Measurements from ENCODE around the gene MCM5.

- TF ChIP-seq GATA2 (IDR thresholded peaks at IDR 0.05; ENCODE audit: low read depth, low read length) (no peak), GATA3 (IDR thresholded peaks at IDR 0.05; ENCODE audit: low read depth, low read length) (no peak)
Observed at GRCh38 chr22:35440129-35440528, 40.2 kb downstream of the MCM5 start.

All from SH-SY5Y (cell line).